ENCODE measurements around the gene OPHN1.

DNA sequence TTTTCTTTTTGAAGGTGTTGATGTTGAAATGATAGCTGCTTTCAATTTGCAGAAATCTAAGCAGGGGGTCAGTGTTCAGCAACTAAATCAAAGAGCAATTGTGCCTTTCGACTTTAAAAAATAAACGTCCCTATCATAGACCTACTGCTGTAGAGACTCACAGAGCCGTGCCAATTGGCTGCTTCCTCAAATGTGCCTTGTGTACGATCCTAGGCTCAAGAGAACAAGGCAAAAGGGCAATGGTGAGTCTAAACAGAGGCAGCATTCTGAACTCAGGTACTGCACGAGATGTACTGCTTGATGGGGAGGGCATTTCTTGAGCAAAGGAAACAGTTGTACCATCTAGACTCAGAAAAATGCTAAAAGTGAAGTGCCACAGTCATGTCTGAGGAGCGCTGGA lies 29.8 kb downstream of the OPHN1 start:
- no peak for TF ChIP-seq EZH2 (IDR thresholded peaks at IDR 0.05)
- no peak for TF ChIP-seq POLR2AphosphoS5 (IDR thresholded peaks at IDR 0.05; ENCODE audit: borderline replicate concordance, low read depth, low read length)
